ENCODE measurements around the gene MTO1.

- TF ChIP-seq CTCF (IDR thresholded peaks at IDR 0.05) = no peak
- TF ChIP-seq ZFX (IDR thresholded peaks at IDR 0.05; ENCODE audit: borderline replicate concordance) = no peak
Measured at GRCh38 chr6:73515204-73515655, 53.7 kb downstream of the MTO1 start.
